Stimulated activated naive CD4-positive, alpha-beta T cell treated with Interleukin-2 at 50 U/mL for 16 hours (primary cell): ENCODE results near the gene CBLIF.
"Not testable (repeated sequence)": the region's sequence is repeated elsewhere in the genome, so short reads cannot be mapped to it uniquely, and the experiment has no call there.

Experiments
- DNase-seq: peaks from one replicate; lab custom pipeline; 2025; lab: John Stamatoyannopoulos, UW

CBLIF gene

DNA sequence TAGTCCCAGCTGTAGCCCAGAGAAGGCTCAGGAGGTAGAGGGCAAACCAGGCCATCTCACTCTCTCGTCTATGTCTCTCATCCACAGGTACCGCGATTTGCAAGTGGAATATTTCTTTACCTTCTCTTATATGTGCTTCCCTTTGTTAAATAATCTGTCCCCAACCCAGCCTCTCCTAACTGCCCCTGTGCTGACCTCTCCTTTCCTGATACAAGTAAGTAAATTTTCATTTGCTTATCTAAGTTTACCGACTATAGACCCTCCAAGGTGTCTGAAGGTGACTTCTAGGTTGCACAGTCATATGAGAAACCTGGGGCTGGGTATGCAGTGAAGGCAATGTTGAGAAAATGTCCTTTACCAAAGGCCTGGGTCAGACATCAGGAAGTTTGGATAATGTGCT is at the start of gene CBLIF:
CBLIF (minus strand) TSS at position 101 of the 400 bp plus-strand sequence; CDS start at position 55, 46 bp downstream.
- DNase-seq = no peak

GRCh38 chr11:59894616-59895015 is 49.3 kb upstream of the CBLIF start:
- DNase-seq = no peak

DNA sequence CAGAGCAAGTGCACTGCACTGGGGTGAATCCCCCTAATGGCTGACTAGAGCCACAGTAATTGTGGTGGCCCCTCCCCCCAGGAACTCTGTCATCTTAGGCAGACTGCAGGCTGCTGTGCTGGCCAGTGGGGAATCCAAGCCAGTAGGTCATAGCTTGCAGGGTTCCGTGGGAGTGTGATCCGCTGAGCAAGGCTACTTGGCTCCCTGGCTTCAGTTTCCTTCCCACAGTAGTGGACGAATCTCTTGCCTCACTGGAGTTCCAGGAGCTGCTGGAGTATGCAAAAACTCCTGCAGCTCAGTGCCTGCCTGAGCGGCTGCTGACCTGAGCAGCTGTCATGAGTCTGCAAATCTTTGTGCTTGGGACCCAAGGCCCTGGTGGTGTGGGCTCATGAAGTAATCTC is 46.5 kb upstream of the CBLIF start:
- DNase-seq = no peak

DNA sequence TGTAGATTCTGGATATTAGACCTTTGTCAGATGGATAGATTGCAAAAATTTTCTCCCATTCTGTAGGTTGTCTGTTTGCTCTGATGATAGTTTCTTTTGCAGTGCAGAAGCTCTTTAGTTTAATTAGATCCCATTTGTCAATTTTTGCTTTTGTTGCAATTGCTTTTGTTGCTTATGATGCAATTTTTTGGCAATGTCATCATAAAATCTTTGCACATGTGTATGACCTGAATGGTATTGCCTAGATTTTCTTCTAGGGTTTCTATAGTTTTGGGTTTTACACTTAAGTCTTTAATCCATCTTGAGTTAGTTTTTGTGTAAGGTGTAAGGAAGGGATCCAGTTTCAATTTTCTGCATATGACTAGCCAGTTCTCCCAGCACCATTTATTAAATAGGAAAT is 41.9 kb upstream of the CBLIF start:
- DNase-seq = not testable (repeated sequence)

- no peak for DNase-seq
Measured at GRCh38 chr11:59883597-59883996, 38.3 kb upstream of the CBLIF start.

- no peak for DNase-seq
Measured at GRCh38 chr11:59879567-59879966, 34.3 kb upstream of the CBLIF start.

DNA sequence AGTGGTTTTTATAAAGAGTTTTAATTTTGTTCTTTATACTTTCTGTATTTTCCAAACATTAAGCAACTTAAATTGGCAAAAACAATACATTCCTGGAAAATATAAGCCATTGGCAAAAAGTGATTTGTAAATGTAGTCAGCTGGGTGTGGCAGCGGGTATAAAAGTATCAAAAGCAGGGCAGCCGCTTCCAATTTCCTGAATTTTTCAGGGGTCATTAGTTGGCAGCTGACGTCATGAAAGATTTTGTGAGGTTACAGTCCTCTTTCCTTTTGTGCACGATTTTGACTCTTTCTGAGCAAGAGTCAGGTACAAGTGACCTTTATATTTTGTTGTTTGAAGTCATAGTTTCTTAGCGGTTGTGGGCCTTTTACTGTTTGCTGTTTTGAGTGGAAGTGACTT is 33.3 kb upstream of the CBLIF start, which contains the start of gene OOSP3:
OOSP3 (plus strand) TSS at position 208 of the 400 bp plus-strand sequence; CDS start at position 235, 27 bp downstream.
- DNase-seq = no peak

DNA sequence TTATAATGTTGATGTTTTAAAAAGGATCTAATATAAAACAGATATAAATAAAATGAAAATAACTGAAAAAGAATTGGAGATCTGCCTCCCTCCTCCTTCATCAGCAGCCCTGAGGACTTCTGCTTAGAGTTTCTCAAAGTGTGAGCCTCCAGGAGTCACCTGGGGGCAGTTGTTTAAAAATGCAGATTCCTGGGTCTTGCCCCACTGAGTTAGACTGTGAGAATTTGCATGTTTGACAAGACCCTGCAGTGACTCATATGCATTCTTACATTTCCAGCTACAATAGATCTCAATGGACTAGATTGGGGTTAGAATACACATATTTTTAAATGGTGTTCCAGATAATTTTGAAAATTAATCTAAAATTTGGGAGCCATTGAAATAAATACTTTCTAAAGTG is 32.5 kb upstream of the CBLIF start:
- no peak for DNase-seq

DNA sequence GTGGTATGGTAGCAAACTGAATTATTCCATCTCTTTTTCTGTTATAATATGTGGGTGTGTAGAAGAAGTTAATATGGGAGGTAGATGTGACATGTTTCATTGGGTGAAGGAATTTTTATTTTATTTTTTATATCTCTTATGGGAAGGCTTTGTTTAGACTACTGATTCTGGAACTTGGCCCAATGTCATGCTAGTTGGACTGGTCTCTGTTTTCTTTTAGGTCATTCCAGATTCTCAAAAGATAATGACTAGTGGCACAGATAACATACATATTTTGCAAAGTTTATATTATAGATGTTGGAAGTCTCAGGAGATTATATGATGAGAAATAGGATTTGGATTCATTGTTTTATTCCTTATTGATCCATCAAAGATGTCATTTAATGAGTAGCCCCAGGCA is 32.0 kb upstream of the CBLIF start:
- DNase-seq = no peak

- no peak for DNase-seq
Measured at GRCh38 chr11:59875856-59876519, 30.7 kb upstream of the CBLIF start.

GRCh38 chr11:59872076-59872475 is 26.8 kb upstream of the CBLIF start:
- no peak for DNase-seq

GRCh38 chr11:59867946-59868345 is 22.6 kb upstream of the CBLIF start:
- DNase-seq = no peak

DNA sequence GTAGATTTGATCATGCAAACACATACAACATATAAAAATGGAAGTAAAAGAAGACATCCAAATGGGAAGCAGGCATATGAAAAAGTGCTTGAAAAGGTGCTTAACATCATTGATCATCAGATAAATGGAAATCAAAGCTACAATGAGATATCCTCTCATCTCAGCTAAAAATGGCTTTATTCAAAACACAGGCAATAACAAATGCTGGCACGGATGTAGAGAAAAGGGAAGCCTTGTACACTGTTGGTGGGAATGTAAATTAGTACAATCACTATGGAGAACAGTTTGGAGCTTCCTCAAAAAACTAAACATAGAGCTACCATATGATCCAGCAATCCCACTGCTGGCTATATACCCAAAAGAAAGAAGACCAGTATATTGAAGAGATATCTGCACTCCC is 21.5 kb upstream of the CBLIF start:
- DNase-seq = no peak

GRCh38 chr11:59866397-59866796 is 21.1 kb upstream of the CBLIF start, which contains the start of gene TCN1:
Gene TCN1 (minus strand): TSS chr11:59866487. CDS start chr11:59866470, 17 bp downstream.
- no peak for DNase-seq

DNA sequence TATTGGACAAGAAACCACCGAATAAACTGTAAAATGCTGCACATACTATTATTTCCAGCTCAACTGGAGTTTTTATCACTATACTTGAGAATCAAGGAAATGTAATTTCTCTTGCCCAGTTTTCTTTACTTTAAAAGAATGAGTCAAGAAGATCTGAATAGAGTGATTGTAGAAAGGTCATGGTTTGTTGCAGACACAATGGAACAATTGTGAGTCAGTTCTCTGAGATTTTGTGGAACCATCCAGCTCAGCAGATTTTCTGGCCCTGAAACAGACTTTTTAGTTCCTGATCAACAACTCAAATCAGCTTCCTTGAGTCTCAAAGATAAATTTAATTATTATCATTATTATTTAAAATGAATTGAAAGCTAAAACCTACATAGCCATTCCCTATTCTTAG is 19.7 kb upstream of the CBLIF start:
- no peak for DNase-seq

DNA sequence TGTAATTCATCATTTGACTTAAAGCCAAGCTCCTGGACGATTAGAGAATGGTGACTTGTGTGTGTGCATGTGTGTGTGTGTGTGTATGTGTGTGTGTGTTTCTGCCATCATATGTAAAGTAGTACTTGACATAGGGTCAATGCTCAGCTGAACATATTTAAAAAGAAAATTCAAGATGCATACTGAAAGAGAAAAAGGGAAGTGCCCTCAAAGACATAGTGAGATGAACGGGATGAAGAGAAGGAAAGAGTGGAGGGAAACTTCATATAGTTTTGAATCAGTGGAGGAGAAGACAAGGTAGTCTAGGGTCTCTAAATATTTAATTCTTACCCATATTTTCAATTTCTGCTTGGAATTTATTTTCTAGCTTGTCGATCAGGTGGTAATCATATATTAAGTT is 17.0 kb upstream of the CBLIF start:
- no peak for DNase-seq

DNA sequence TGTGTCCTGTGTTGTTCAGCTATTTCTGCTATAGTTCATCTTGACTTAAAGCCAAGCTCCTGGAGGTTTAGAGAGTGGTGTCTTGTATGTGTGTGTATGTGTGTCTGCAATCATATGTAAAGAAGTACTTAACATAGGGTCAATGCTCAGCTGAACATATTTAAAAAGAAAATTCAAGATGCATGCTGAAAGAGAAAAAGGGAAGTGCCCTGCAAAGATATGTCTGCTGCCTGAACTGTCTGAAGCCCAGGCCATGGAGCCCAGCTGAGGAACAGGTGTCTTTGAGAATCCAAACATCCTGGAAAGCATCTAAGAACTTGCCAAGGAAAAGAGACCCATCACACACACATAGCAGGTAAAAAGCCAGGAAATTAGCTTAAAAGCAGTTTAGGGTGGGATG is 14.4 kb upstream of the CBLIF start:
- DNase-seq = no peak

- no peak for DNase-seq
Measured at GRCh38 chr11:59857439-59858434, 12.4 kb upstream of the CBLIF start.

GRCh38 chr11:59854871-59855270 is 9.6 kb upstream of the CBLIF start:
- no peak for DNase-seq

- DNase-seq = not testable (repeated sequence)
Measured at GRCh38 chr11:59851416-59851815, 6.1 kb upstream of the CBLIF start.

GRCh38 chr11:59849551-59849950 is 4.3 kb upstream of the CBLIF start:
- not testable (repeated sequence) for DNase-seq

DNA sequence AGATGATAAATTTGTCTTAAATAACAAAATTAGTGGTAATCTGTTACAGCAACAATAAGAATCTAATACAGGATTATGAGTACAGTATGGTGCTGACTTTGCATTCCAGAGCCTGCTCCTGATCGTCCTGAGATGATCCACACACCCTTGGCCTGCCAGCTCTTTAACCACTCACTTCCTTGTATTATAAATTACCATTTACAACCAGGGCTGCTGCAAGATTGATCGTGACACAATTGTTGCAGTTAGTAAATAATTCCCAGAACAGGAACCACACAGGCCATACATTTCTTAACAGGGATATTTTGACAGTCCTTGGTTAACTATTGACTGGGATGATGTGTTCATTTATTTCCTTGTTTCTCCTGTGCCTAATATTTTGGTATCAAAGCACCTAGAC is 3.8 kb upstream of the CBLIF start:
- DNase-seq = no peak

GRCh38 chr11:59848439-59848838 is 3.1 kb upstream of the CBLIF start:
- DNase-seq = not testable (repeated sequence)
